Fibroblast of skin of right biceps (primary cell): ENCODE results near the gene MOG.

ENCODE experiments used
- DNase-seq: peaks from one replicate; pipeline ENCODE4 v3.0.0-alpha.2; 2013

MOG gene

DNA sequence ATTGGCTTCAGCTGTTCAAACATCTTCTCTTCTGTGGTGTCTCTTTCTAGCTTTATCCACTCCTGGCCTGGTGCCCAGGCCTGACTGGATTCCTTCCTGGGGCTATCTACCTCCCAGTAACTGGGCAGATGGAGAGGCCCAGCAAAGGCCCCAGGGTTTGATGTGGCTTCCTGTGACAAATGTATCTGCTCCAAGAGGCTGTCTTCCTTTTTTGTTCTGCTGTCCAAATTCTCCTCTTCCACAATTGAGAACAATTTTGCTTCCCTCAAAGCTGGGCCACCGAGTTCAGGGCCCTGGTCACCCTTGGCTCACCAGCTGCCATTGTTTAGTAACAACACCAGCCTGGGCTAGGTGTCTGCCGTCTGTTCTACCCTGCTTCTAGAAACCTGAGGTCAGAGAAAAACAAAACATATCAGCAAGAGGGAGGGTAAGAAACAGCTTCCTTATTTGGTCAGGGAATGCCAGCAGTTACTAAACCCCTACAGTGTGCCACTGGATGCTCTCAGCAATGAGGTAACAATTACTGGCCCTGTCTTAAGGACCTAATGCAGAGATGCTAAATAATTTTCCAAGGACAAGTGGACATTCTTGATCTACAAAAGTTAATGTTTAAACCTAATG is 20.2 kb downstream of the MOG start:
- peak; percentile 16 for DNase-seq

DNA sequence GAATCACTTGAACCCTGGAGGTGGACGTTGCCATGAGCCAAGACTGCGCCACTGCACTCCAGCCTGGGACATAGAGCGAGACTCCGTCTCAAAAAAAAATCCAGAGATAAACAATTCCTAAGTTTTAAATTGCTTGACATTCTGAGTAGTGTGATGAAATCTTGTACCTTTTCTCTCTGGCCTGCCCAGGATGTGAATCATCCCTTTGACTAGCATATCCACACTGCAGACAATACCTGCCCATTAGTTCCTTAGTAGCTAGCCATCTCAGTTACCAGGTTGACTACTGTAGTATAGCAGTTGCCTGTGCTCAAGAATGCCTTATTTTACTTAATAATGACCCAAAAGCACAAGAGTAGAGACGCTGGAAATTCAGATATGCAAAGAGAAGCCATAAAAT is 21.2 kb downstream of the MOG start:
- no peak for DNase-seq

DNA sequence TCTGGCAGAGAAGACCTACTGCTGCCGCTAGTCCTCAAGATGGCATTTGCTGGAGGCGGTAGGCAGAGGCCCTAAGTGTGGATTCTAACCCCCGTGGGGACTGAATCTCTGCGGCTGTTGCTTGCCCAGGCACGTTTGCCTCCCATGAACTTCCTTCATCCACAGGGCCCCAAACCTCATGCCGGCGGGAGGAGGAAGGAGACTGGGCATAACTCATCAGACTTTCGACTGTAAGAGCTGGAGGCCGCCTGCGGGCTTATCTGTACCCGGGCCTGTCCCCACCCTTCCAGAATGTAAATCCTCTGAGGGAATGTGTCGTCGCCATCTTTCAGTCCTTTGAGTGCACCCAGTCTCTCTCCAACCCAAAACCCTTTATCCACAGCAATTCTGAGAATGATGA is 23.1 kb downstream of the MOG start:
- no peak for DNase-seq

DNA sequence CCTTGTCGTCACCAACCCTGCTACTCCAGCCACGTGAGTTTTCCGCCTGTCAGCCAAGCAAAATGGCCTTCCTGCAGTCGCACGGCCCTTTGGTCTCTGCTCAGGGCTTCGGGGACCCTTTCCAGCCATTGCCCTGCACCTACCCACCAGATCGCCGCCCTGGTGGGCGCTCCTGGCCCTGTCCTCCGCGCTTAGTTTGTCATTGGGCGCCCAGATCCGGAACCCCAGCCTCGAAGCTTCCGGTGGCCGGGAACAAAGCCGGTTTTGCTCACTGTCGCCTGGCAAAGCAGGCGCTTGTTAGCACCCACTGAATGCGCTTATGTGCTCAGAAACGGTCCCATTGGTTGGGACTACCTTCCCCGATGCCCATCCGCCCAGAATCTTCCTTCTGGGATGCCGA is 23.5 kb downstream of the MOG start:
- no peak for DNase-seq

DNA sequence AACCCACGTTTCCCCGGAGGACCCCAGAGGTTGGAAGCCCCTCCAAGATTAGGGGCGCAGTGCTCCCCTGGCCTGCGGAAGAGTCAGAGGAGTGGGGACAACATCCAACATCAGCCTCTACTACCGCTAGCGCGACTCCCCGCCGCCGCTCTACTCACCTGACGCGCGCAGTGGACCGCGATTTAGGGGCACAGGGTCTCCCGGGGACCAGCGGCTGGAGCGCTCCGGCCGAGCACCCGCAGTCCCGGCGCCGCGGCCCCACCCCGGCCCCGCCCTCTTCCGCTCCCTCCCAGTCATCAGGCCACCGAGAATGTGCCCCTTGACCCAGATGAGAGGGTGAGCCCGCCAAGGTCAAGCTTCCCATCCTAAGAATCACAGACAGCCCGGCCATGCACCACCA is 24.0 kb downstream of the MOG start, which contains the start of gene ZFP57:
ZFP57 (minus strand) TSS at position 249 of the 400 bp plus-strand sequence. CDS start 4,149 bp downstream, outside the sequence.
- DNase-seq: no peak

DNA sequence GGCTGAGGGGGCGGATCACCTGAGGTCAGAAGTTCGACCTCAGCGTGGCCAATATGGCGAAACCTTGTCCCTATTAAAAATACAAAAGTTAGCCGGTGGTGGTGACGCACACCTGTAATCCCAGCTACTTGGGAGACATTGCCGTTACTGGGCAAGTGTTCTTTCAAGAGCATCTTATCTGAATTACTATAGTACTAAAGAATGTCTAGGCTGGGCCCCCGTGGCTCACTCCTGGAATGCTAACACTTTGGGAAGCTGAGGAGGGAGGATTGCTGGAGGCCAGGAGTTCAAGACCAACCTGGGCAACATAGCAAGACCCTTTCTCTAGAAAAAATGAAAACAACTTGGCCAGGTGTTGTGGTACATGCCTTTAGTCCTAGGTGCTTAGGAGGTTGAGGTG is 24.9 kb downstream of the MOG start:
- no peak for DNase-seq

DNA sequence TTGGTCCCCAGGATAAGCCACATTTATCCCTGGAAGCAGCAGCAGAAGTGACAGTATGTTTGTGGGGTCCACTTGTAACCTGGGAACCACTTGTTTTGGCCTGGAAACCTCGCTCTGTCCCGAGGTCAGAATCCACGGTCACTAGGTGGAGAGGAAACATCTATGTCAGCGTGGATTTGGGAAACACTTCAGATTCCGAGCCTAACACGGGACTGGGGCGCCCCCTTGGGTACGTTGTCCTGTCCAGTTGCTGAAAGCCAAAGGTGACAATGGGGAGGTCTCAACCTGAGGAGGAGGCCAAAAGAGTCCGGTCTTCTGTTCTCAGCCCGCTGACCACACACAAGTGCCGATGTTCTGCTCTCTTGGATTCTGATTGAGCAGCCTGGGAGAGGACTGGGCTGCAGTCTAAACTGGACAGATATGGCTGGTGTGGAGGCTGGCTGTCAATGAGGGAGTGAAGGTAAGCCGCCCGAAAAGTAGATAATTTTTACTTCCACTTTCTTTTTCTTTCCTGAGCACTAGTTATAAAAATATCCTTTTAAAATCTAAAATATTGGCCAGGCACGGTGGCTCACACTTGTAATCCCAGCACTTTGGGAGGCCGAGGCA is 28.9 kb downstream of the MOG start:
- DNase-seq: no peak

DNA sequence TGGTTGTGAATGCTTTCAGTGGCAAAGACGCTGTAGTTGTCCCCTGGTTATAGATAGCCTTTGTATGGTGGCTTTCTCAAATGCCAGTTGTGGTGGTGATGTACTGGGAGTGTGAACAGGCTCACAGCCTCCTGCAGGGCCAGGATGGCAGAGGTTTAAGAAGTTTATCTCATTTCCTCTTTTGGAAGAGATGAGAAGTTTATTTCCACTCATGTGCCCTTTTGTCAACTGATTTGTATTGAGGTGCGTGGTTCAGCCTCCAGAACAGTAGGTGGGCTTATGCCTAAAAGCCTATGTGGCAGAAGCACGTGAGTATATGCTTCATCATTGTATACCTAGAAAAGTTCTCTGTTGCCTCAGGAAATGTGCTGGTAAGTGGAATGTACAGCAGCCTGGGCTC is 37.7 kb downstream of the MOG start:
- no peak for DNase-seq

DNA sequence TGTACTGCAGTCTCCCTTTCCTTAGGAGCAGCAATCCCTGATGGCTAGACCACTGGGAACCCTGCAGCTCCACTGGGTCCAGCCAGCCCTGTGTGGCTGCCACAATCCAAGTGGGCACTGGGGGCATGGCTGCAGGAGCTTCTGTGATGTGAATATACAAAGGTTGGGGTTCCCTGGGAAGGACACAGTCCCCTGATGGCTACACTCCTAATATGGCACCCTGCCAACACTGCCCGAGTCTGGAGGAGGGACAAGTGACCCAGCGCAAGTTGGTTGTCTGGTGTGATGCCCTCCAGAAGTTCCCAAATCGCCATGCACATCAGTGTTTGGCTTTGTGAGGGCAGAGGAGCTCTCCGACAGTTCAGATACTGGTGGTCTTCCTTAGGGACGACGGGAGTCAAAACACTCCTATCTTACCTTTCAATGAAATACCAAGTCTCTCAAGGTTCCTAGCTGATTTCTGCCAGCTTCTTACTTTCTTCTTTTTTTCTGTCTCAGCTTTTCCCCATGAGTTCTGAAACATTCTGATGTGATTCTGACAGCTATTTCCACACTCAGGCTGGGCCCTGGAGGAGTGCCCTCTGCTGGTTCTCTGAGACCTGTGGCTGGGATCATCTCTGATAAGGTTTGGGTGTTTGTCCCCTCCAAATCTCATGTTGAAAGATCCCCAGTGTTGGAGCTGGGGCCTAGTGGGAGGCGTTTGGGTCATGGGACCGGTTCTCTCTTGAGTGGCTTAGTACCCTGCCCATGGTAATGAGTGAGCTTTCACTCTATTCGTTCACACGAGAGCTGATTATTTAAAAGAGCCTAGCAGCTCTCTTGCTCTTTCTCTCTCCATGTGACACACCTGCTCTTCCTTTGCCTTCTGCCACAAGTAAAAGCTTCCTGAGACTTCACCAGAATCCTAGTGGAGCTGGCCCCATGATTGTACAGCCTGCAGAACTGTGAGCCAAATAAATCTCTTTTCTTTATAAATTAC is 39.5 kb downstream of the MOG start:
- DNase-seq: no peak

DNA sequence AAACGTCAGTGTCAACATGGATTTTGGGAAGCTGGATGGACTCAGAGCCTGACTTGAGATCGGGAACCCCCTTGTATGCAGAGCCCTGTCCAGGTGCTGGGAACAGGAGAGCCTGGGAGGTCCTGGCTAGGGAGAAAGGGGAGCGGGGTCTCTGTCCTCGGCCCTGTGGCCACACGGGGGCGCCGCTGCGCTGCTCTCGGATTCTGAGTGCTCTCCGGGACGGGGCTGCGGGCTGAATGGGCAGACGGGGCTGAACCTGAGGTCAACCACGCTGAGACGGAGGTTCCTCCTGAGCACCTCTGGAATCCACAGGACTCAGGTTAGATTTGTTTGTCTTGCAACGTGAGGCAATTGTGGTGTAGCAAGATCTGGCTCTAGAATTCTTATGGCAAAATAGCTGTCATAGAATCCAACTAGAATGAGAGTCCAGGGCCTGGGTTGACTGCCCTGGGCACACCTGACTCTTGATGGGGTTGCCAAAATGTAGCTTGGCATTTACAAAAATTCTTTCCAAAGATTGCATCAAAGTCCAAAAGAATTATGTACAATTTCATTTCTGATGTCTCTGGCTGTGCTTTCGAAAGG is 45.7 kb downstream of the MOG start:
- DNase-seq: no peak

DNA sequence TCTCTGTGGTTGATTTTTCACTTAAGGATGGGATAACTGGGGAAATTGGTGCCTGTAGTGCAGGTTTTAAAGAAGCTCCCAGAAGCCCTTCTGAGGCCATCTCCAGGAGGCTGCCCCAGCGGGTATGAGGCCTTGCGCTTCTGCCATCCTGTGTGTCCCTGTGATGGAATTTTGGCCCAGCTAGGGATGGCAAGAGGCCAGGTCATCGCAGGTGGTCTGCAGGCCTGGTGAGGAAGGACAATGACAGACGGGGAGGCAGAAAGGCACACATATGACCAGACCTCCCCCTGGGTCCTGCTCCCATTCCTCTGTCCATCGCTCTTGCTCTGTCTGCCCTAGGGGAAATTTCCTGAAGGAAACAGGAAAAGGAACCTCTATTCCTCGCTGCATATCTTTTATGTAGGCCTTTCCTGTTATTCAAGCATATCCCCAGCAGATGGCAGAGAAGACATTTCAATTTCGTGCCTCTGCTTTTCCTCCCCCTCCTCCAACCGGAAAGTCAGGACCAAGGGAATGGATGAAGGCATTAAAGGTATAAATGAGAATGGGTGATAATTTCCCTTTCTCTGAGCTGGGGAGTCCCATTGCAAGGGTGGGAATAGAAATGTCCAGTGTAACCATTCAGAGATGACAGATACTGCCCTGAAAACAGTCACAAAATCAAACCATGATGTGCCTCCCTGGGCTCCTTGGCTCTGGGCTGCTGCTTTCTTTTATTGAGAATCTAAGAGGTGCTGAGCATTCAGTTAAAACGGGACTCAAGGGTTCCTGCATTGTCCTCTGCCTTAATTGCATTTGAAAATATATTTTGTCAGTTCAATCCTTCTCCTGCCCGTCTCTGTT is 48.7 kb downstream of the MOG start:
- DNase-seq: peak; percentile 35

DNA sequence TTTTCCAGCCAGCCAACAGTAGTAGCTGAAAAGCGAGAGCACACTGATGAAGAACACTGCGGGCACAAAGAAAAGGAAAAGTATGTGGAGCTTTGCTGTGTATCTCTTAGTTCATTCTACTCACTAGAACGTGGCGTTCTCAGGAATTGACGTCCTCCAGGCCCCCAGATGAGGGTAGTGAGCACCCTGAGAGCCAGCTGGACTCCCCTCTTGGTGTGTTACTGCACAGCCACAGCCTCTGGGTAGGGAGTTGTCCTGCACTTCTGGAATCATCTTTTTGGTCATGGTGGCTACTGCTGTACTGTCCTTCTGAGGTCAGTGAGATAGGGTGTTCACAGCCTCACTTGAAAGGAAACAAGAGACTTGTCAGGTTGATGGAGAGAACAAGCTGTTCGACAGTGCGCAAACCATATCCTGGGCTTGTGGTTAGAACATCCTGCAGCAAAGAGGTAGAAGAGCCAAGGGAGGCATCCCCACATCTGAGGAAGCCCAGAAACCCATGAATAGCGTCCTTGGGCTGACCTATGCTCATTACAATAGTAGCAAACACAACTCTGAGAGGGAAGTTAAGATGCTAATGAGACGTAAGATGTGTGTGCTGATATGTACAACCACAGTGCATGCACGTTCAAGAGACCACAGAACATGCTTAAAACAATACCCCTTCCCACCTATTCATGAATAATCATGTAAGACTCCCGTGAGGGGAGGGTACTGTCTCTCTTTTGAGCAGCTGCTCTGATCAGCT is 51.7 kb downstream of the MOG start:
- DNase-seq: no peak

DNA sequence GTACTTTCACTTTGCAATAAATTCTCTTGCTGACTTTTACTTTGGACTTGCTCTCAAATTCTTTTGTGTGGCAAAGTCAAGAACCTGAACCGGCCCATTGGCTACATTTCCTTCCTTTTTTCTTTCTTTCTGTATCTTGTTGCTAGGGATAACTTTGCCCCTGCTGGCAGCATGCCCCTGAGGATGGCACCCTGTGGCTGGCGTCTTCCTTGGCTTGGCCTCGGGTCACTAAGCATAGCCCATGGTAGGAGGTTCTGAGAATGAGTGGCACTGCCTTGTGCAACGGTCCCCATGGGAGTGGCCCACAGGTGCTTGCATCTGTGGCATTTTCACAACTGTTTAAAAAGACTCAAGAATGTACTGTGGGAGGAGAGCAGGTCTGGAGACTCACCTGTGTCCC is 52.3 kb downstream of the MOG start:
- no peak for DNase-seq

DNA sequence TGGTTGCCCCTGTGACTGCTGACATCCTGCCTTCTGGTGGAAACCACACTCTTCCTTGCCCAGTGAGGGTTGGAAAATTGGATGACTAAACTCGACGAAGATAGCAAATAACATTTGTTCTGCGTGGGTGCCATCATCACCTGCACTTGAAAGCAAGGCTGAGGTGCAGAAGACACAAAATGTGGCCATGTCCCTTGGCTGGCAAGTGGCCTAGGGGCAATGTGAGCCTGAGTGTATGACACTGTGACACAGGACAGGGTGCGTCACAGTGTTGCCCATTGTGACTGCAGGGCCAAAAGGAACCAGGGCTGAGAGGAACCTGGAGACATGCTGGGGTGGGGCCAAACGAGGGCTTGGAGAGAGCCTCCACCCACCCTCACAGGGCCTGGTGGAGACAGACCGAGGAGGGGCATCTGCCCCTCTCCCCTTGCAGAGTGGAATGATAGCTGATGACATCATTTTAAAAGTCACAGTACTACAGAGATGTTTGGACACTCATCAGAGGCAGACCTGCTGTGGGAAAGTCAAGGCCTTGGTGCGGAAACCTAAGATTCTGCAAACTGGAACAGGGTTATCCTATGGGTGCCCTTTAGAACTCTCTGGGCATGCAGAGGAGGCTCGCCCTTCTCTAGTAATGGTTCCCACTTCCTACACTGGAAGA is 53.5 kb downstream of the MOG start:
- no peak for DNase-seq

DNA sequence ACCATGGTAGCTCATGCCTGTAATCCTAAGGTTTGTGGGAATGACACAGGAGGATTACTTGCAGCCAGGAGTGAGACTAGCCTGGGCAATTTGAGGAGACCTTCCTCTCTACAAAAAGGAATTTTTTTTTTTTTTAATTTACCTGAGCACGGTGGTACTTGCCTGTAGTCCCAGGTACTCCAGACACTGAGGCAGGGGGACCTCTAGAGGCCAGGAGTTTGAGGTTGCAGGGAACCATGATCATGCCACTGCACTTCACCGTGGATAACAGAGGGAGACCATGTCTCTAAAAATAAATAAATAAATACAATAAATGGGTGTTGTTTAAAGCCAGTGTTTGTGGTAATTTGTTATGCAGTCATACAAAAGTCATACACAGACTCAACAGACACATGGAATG is 64.0 kb downstream of the MOG start:
- no peak for DNase-seq
